ENCODE results near the gene KIF7.

The KIF7 gene

GRCh38 chr15:89648106-89649012, 6.9 kb downstream of the KIF7 start:
- DNase-seq: no peak

- DNase-seq: peak; percentile 32 to 52
Observed at GRCh38 chr15:89647191-89647851, 7.9 kb downstream of the KIF7 start.

- DNase-seq: no peak
Observed at GRCh38 chr15:89646416-89647141, 8.7 kb downstream of the KIF7 start.

- no peak for DNase-seq
Observed at GRCh38 chr15:89645680-89646079, 9.6 kb downstream of the KIF7 start.

GRCh38 chr15:89642106-89642505, 13.2 kb downstream of the KIF7 start:
- no peak for DNase-seq

- no peak for DNase-seq
Observed at GRCh38 chr15:89641053-89641452, 14.2 kb downstream of the KIF7 start.

GRCh38 chr15:89640245-89640644, 15.0 kb downstream of the KIF7 start:
- no peak for DNase-seq

GRCh38 chr15:89633585-89633984, 21.7 kb downstream of the KIF7 start:
- DNase-seq: no peak

- DNase-seq: no peak
Observed at GRCh38 chr15:89632563-89633430, 22.5 kb downstream of the KIF7 start.

GRCh38 chr15:89631902-89632264, 23.4 kb downstream of the KIF7 start:
- DNase-seq: no peak

- DNase-seq: no peak
Observed at GRCh38 chr15:89630974-89631901, 24.0 kb downstream of the KIF7 start.

GRCh38 chr15:89630260-89630659, 25.0 kb downstream of the KIF7 start:
- no peak for DNase-seq

GRCh38 chr15:89629829-89630228, 25.4 kb downstream of the KIF7 start:
- no peak for DNase-seq

GRCh38 chr15:89628806-89629715, 26.2 kb downstream of the KIF7 start:
- DNase-seq: no peak

- no peak for DNase-seq
Observed at GRCh38 chr15:89628301-89628700, 27.0 kb downstream of the KIF7 start.

GRCh38 chr15:89627256-89627970, 27.9 kb downstream of the KIF7 start:
- DNase-seq: no peak

GRCh38 chr15:89625716-89626115, 29.6 kb downstream of the KIF7 start:
- no peak for DNase-seq

- no peak for DNase-seq
Observed at GRCh38 chr15:89623165-89623564, 32.1 kb downstream of the KIF7 start.

GRCh38 chr15:89621547-89621946, 33.7 kb downstream of the KIF7 start:
- DNase-seq: no peak

- DNase-seq: no peak
Observed at GRCh38 chr15:89616228-89616627, 39.0 kb downstream of the KIF7 start.
